ENCODE data around the gene KSR1. TPM values are rescaled to one million over a fixed set of nuclear protein-coding genes. Genes with fewer than 3 reads are reported as not detected.

Gene KSR1
- total RNA-seq, 1 donor from 2014 or later: 90.2 TPM

DNA sequence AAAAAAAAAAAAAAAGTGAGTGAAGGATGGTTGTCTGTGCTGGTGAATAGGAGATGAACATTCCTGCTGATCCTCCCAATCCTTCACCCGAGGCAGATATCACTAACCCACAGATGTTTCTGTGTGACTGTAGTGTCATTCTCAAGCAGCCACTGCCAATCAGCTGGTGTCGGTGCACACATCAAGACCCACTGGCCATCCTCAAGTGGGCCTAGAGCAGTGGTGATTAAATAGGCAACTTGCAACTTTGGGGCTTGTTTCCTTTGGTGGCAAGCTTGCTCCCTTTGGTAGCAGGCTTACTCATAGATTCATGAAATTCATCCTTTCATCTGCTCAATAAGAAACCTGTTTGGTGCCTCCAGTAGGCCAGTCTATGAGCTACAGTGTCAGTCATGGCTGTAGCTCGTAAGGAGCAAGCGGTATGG, 123.7 kb downstream of the KSR1 start:
- Histone ChIP-seq H3K79me2 (ENCODE audit: insufficient read depth, low read length) (peaks cover 37% of the 10 kb centered on the region), H3K4me2 (ENCODE audit: low read length) (no peak overlapping the region), H3K4me3 (ENCODE audit: insufficient read depth, low read depth, low read length) (no peak overlapping the region), H3K4me1 (ENCODE audit: insufficient read depth, low read length) (peaks cover 29% of the 10 kb centered on the region), H3K9me3 (ENCODE audit: insufficient read depth, low read depth, low read length) (no peaks in the 10 kb centered on the region), H3K27me3 (ENCODE audit: insufficient read depth, low read length) (no peaks in the 10 kb centered on the region), H3K36me3 (ENCODE audit: insufficient read depth, low read length) (peaks cover 6% of the 10 kb centered on the region), H2AFZ (ENCODE audit: low read depth, low read length) (no peak overlapping the region), H4K20me1 (ENCODE audit: insufficient read depth, low read length) (peaks cover 24% of the 10 kb centered on the region), H3K27ac (ENCODE audit: low read depth, low read length) (no peak overlapping the region), H3K9ac (ENCODE audit: low read length) (no peak overlapping the region)
- no peak for DNase-seq (ENCODE audit: low read depth)
- H3K4me1 Mint-ChIP-seq (ENCODE audit: low read depth, unreplicated experiment): peaks cover 51% of the 10 kb centered on the region
- no peak for TF ChIP-seq EZH2 (IDR thresholded peaks at IDR 0.05; ENCODE audit: insufficient read depth, low read length)
- no peak for TF ChIP-seq CTCF (IDR thresholded peaks at IDR 0.05; ENCODE audit: insufficient read depth, low read depth, low read length)
- no peak overlapping the region for H3K4me3 Mint-ChIP-seq (ENCODE audit: unreplicated experiment)
- no peak overlapping the region for H3K27ac Mint-ChIP-seq (ENCODE audit: unreplicated experiment)
- FAIRE-seq: no peak
- H3K9me3 Mint-ChIP-seq (ENCODE audit: unreplicated experiment): no peaks in the 10 kb centered on the region
- H3K27me3 Mint-ChIP-seq (ENCODE audit: low read depth, unreplicated experiment): no peaks in the 10 kb centered on the region
- peaks cover 29% of the 10 kb centered on the region for H3K36me3 Mint-ChIP-seq (ENCODE audit: low read depth, unreplicated experiment)

- no peak overlapping the region for H2AFZ ChIP-seq (ENCODE audit: low read depth, low read length)
- TF ChIP-seq CTCF (IDR thresholded peaks at IDR 0.05; ENCODE audit: insufficient read depth, low read depth, low read length) (no peak), EZH2 (IDR thresholded peaks at IDR 0.05; ENCODE audit: insufficient read depth, low read length) (no peak)
- no peaks in the 10 kb centered on the region for H3K27me3 Mint-ChIP-seq (ENCODE audit: low read depth, unreplicated experiment)
- H3K9ac ChIP-seq (ENCODE audit: low read length): no peak overlapping the region
- H3K27ac ChIP-seq (ENCODE audit: low read depth, low read length): no peak overlapping the region
- no peak overlapping the region for H3K4me2 ChIP-seq (ENCODE audit: low read length)
- peaks cover 55% of the 10 kb centered on the region for H3K4me1 Mint-ChIP-seq (ENCODE audit: low read depth, unreplicated experiment)
- DNase-seq (ENCODE audit: low read depth) (no peak), FAIRE-seq (no peak)
- no peaks in the 10 kb centered on the region for H3K27me3 ChIP-seq (ENCODE audit: insufficient read depth, low read length)
- H3K36me3 ChIP-seq (ENCODE audit: insufficient read depth, low read length): peaks cover 6% of the 10 kb centered on the region
- peaks cover 34% of the 10 kb centered on the region for H3K36me3 Mint-ChIP-seq (ENCODE audit: low read depth, unreplicated experiment)
- no peaks in the 10 kb centered on the region for H3K9me3 ChIP-seq (ENCODE audit: insufficient read depth, low read depth, low read length)
- peaks cover 37% of the 10 kb centered on the region for H3K4me1 ChIP-seq (ENCODE audit: insufficient read depth, low read length)
- H4K20me1 ChIP-seq (ENCODE audit: insufficient read depth, low read length): peaks cover 24% of the 10 kb centered on the region
- peak overlapping the region; percentile 64 for H3K27ac Mint-ChIP-seq (ENCODE audit: unreplicated experiment)
- H3K4me3 Mint-ChIP-seq (ENCODE audit: unreplicated experiment): no peak overlapping the region
- H3K9me3 Mint-ChIP-seq (ENCODE audit: unreplicated experiment): no peaks in the 10 kb centered on the region
- no peak overlapping the region for H3K4me3 ChIP-seq (ENCODE audit: insufficient read depth, low read depth, low read length)
- peaks cover 37% of the 10 kb centered on the region for H3K79me2 ChIP-seq (ENCODE audit: insufficient read depth, low read length)
Measured at GRCh38 chr17:27581016-27581415, 124.8 kb downstream of the KSR1 start.

- no peak overlapping the region for H3K4me3 Mint-ChIP-seq (ENCODE audit: unreplicated experiment)
- H3K9me3 Mint-ChIP-seq (ENCODE audit: unreplicated experiment): no peaks in the 10 kb centered on the region
- no peak overlapping the region for H3K27ac ChIP-seq (ENCODE audit: low read depth, low read length)
Measured at GRCh38 chr17:27582696-27583095, 126.4 kb downstream of the KSR1 start.

More at GRCh38 chr17:27582696-27583095, 126.4 kb downstream of the KSR1 start:
- H3K27ac Mint-ChIP-seq (ENCODE audit: unreplicated experiment): no peak overlapping the region
- no peak overlapping the region for H2AFZ ChIP-seq (ENCODE audit: low read depth, low read length)
- no peaks in the 10 kb centered on the region for H3K9me3 ChIP-seq (ENCODE audit: insufficient read depth, low read depth, low read length)
- FAIRE-seq: no peak
- H3K27me3 ChIP-seq (ENCODE audit: insufficient read depth, low read length): no peaks in the 10 kb centered on the region
- H3K4me1 Mint-ChIP-seq (ENCODE audit: low read depth, unreplicated experiment): peaks cover 59% of the 10 kb centered on the region
- H3K27me3 Mint-ChIP-seq (ENCODE audit: low read depth, unreplicated experiment): no peaks in the 10 kb centered on the region
- H4K20me1 ChIP-seq (ENCODE audit: insufficient read depth, low read length): peaks cover 24% of the 10 kb centered on the region
- H3K4me3 ChIP-seq (ENCODE audit: insufficient read depth, low read depth, low read length): no peak overlapping the region
- peaks cover 6% of the 10 kb centered on the region for H3K36me3 ChIP-seq (ENCODE audit: insufficient read depth, low read length)
- no peak overlapping the region for H3K4me2 ChIP-seq (ENCODE audit: low read length)
- H3K4me1 ChIP-seq (ENCODE audit: insufficient read depth, low read length): peaks cover 33% of the 10 kb centered on the region
- H3K36me3 Mint-ChIP-seq (ENCODE audit: low read depth, unreplicated experiment): peaks cover 40% of the 10 kb centered on the region
- peaks cover 33% of the 10 kb centered on the region for H3K79me2 ChIP-seq (ENCODE audit: insufficient read depth, low read length)
- no peak for TF ChIP-seq EZH2 (IDR thresholded peaks at IDR 0.05; ENCODE audit: insufficient read depth, low read length)
- no peak for TF ChIP-seq CTCF (IDR thresholded peaks at IDR 0.05; ENCODE audit: insufficient read depth, low read depth, low read length)
- no peak overlapping the region for H3K9ac ChIP-seq (ENCODE audit: low read length)
- DNase-seq (ENCODE audit: low read depth): no peak
